Chondrocyte (in vitro differentiated cells): ENCODE measurements around the gene TMEM273. TPM values are rescaled to one million over a fixed set of nuclear protein-coding genes. Genes with fewer than 3 reads are reported as not detected.
"Not testable (repeated sequence)": the region's sequence is repeated elsewhere in the genome, so short reads cannot be mapped to it uniquely, and the experiment has no call there.

Experiments used
- DNase-seq: peaks from one replicate; pipeline ENCODE4 v3.0.0; 2021; ENCODE audit warnings: mixed read lengths, low spot score
- H3K27ac Mint-ChIP-seq: one replicate; pipeline ENCODE4 v1.8.0; 2021; ENCODE audit warnings: mild to moderate bottlenecking, moderate library complexity, mixed read lengths; ENCODE audit not compliant: unreplicated experiment
- H3K27me3 Mint-ChIP-seq: 2 replicates; pipeline ENCODE4 v1.8.0; 2021; ENCODE audit warnings: low read depth, mixed read lengths
- H3K36me3 Mint-ChIP-seq: 2 replicates; pipeline ENCODE4 v1.8.0; 2021; ENCODE audit warnings: low read depth, mixed read lengths
- H3K4me1 Mint-ChIP-seq: 2 replicates; pipeline ENCODE4 v1.8.0; 2021; ENCODE audit warnings: low read depth, mild to moderate bottlenecking, mixed read lengths
- H3K4me3 Mint-ChIP-seq: one replicate; pipeline ENCODE4 v1.8.0; 2021; ENCODE audit warnings: mild to moderate bottlenecking, moderate library complexity, mixed read lengths; ENCODE audit not compliant: unreplicated experiment
- H3K9me3 Mint-ChIP-seq: 2 replicates; pipeline ENCODE4 v1.8.0; 2021; ENCODE audit warnings: low read depth, mixed read lengths
- CTCF ChIP-seq: fragments of 200-600 bp; sonication (generic); IDR thresholded peaks from 2 replicates; pipeline ENCODE4 v1.5.0; 2021; ENCODE audit warnings: antibody characterized with exemption, mild to moderate bottlenecking, moderate library complexity
- total RNA-seq: library from RNA; stranded (reverse); gene quantifications from 3 replicates; pipeline ENCODE4 v1.2.1, GENCODE V29; 2021

The TMEM273 gene
- total RNA-seq, 1 donor from 2014 or later = not detected

- Mint-ChIP-seq H3K4me1 (no peaks in the 10 kb centered on the region), H3K9me3 (peaks cover 5% of the 10 kb centered on the region), H3K27me3 (peaks cover 26% of the 10 kb centered on the region), H3K4me3 (no peak overlapping the region), H3K27ac (no peak overlapping the region), H3K36me3 (no peaks in the 10 kb centered on the region)
- TF ChIP-seq CTCF = no peak
- DNase-seq = no peak
Observed at GRCh38 chr10:49200854-49201253, 12.7 kb upstream of the TMEM273 start.

GRCh38 chr10:49197171-49197570 lies 9.0 kb upstream of the TMEM273 start:
- Mint-ChIP-seq H3K4me1 (no peaks in the 10 kb centered on the region), H3K27me3 (peaks cover 12% of the 10 kb centered on the region)

DNA sequence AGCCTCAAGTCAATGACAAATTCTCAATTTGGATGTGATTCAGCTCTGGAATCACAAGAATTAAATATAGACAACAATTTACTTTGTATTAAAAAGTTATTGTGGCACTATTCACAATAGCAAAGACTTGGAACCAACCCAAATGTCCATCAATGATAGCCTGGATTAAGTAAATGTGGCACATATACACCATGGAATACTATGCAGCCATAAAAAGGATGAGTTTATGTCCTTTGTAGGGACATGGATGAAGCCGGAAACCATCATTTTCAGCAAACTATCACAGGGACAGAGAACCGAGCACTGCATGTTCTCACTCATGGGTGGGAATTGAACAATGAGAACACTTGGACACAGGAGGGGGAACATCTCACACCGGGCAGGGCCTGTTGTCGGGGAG lies 7.7 kb upstream of the TMEM273 start:
- not testable (repeated sequence) for DNase-seq, H3K4me3 Mint-ChIP-seq, H3K9me3 Mint-ChIP-seq, H3K4me1 Mint-ChIP-seq, H3K36me3 Mint-ChIP-seq, H3K27ac Mint-ChIP-seq
- H3K27me3 Mint-ChIP-seq = peaks cover 10% of the 10 kb centered on the region

More at GRCh38 chr10:49197171-49197570, 9.0 kb upstream of the TMEM273 start:
- Mint-ChIP-seq H3K4me3 (no peak overlapping the region), H3K36me3 (no peaks in the 10 kb centered on the region), H3K27ac (no peak overlapping the region), H3K9me3 (no peaks in the 10 kb centered on the region)
- DNase-seq = no peak
- no peak for TF ChIP-seq CTCF

DNA sequence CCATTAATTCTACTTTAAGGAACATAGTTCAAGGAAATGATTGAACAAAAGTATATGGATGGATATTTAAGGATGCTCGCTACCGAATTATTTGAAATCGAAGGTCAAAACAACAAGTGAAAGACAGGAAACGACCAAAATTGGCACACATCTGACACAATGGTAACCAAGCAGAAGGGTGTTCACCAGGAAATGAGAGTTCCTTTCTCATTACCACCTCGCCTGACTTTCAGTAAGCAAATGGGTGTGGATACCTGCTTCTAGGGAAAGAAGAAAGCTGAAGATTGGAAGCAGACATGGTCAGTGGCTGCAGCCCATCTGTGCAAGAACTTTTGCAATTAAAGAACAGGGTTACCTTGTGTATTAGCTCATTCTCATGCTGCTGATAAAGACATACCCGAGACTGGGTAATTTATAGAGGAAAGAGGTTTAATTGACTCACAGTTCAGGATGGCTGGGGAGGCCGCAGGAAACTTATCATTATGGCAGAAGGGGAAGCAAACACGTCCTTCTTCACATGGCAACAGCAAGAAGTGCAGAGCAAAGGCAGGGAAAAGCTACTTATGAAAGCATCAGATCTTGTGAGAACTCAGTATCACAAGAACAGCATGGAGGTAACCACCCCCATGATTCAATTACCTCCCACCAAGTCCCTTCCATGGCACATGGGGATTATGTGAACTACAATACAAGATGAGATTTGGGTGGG lies 6.2 kb upstream of the TMEM273 start:
- TF ChIP-seq CTCF = no peak
- no peaks in the 10 kb centered on the region for H3K4me1 Mint-ChIP-seq
- no peaks in the 10 kb centered on the region for H3K9me3 Mint-ChIP-seq
- H3K27ac Mint-ChIP-seq = no peak overlapping the region
- peaks cover 10% of the 10 kb centered on the region for H3K27me3 Mint-ChIP-seq
- no peak for DNase-seq
- no peak overlapping the region for H3K4me3 Mint-ChIP-seq
- H3K36me3 Mint-ChIP-seq = no peaks in the 10 kb centered on the region

DNA sequence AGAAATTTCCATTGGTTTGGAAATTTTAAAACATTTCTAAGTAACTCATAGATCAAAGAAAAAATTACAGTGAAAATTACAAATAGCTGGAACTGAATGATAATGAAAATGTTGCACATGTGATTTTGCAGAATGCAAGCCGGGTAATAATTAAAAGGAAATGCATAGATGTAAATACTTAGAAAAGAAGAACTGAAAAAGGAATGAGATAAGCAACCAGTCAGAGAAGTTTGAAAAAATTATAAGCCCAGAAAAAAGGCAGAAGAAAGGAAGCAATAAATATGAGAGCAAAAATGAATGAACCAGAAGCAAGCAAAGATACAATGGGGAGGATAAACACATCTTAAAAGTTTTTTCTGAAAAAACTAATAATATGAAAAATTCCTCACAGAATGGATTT lies 3.2 kb upstream of the TMEM273 start:
- Mint-ChIP-seq H3K4me1 (no peaks in the 10 kb centered on the region), H3K27ac (no peak overlapping the region), H3K36me3 (no peaks in the 10 kb centered on the region), H3K4me3 (no peak overlapping the region), H3K27me3 (peaks cover 3% of the 10 kb centered on the region), H3K9me3 (no peaks in the 10 kb centered on the region)
- no peak for DNase-seq
- no peak for TF ChIP-seq CTCF

- Mint-ChIP-seq H3K27me3 (peaks cover 2% of the 10 kb centered on the region), H3K27ac (no peak overlapping the region), H3K9me3 (no peaks in the 10 kb centered on the region), H3K4me1 (no peaks in the 10 kb centered on the region), H3K4me3 (no peak overlapping the region), H3K36me3 (no peaks in the 10 kb centered on the region)
- DNase-seq = no peak
- TF ChIP-seq CTCF = no peak
Observed at GRCh38 chr10:49189422-49189821, 1.2 kb upstream of the TMEM273 start.
